Body of pancreas (tissue), 4 donors: ENCODE measurements around the gene BCOR. TPM values are rescaled to one million over a fixed set of nuclear protein-coding genes. Genes with fewer than 3 reads are reported as not detected.

Experiments
- ATAC-seq: fragments of 150-250 bp; one replicate; pipeline ENCODE4 v1.9.1; 2016
- DNase-seq, 4 donors: peaks; one replicate each; pipeline ENCODE4 v3.0.0-alpha.2; 2019
- H3K27ac ChIP-seq, 4 donors: fragments of 200-600 bp; sonication (generic); 1 replicate in 3 of 4; 2 replicates in 1 of 4; pipeline versions ENCODE4 v1.5.1 to v1.6.1; 2016 to 2019; ENCODE audit warnings: mild to moderate bottlenecking in 1 of 4, mixed read lengths in 1 of 4, moderate library complexity in 1 of 4
- H3K27me3 ChIP-seq, 2 donors: fragments of 200-600 bp; sonication (generic); one replicate each; pipeline ENCODE4 v1.6.0; 2016; ENCODE audit warnings: mild to moderate bottlenecking in 1 of 2
- H3K36me3 ChIP-seq, 2 donors: fragments of 200-600 bp; sonication (generic); replicated peaks in 1 of 2; 2 replicates each; pipeline ENCODE4 v1.5.1; 2016; ENCODE audit warnings: low read depth in 2 of 2; ENCODE audit not compliant: insufficient read depth in 1 of 2
- H3K4me1 ChIP-seq: fragments of 200-600 bp; sonication (generic); one replicate; pipeline ENCODE4 v1.6.0; 2016
- H3K4me3 ChIP-seq, 2 donors: fragments of 200-600 bp; sonication (generic); 1 replicate in 1 of 2; 2 replicates in 1 of 2; pipeline ENCODE4 v1.5.1; 2016 to 2019
- H3K9me3 ChIP-seq, 3 donors: fragments of 200-600 bp; sonication (generic); 1 replicate in 2 of 3; 2 replicates in 1 of 3; pipeline ENCODE4 v1.5.1; 2016
- POLR2A ChIP-seq, 3 donors: fragments of 450-650 bp; IDR thresholded peaks; one replicate each; pipeline ENCODE4 v1.6.1; 2016; ENCODE audit warnings: antibody characterized with exemption in 3 of 3, mild to moderate bottlenecking in 2 of 3
- WGBS, 2 donors: methylation state at CpG; one replicate each; pipeline ENCODE4 v1.1.5; 2017; 5-methylcytosine and 5-hydroxymethylcytosine counted together
- intact Hi-C: fragments of 100-400 bp; cut with DNase I; formaldehyde crosslinking; loops from one replicate; pipeline ENCODE4 v1.15.1; 2023
- total RNA-seq, 2 donors: library from RNA; depleted of rRNA; stranded (reverse); fragments of >200 nt; gene quantifications; one replicate each; pipeline ENCODE4 v1.1.0, GENCODE V29; 2016
- TF ChIP-seq, protein P1 (sequence below), 7 experiments: fragments of 450-650 bp in 4 of 7; fragments of 200-600 bp in 3 of 7; sonication (generic) in 3 of 7; IDR thresholded peaks; one replicate each; pipeline ENCODE4 v1.5.1; 2016 to 2019; ENCODE audit warnings: antibody characterized with exemption in 7 of 7

Gene BCOR
- total RNA-seq, 2 donors from 2014 or later, result 13.2 to 23.6 TPM

DNA sequence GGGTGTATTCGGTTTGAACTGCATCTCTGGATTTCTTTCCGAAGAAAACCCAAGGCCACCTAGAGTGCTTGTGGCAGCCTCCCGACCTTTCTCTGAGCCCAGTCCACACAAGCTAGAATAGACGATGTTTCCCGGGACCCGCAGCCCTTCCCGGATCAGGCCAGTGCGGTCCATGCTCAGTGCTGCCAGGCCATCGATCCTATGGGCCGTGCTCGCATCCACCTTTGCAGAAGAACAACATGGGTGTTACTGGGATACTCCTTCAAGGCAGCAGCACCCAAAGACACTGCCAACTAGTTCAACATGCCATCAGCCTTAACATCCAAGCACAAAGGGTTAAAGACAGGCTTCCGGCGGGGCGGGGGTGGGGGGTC lies 22.8 kb downstream of the BCOR start:
- no peak overlapping the region for H3K27ac ChIP-seq
- no peak for TF ChIP-seq POLR2A (IDR thresholded peaks at IDR 0.05)
- TF ChIP-seq, protein P1, sequence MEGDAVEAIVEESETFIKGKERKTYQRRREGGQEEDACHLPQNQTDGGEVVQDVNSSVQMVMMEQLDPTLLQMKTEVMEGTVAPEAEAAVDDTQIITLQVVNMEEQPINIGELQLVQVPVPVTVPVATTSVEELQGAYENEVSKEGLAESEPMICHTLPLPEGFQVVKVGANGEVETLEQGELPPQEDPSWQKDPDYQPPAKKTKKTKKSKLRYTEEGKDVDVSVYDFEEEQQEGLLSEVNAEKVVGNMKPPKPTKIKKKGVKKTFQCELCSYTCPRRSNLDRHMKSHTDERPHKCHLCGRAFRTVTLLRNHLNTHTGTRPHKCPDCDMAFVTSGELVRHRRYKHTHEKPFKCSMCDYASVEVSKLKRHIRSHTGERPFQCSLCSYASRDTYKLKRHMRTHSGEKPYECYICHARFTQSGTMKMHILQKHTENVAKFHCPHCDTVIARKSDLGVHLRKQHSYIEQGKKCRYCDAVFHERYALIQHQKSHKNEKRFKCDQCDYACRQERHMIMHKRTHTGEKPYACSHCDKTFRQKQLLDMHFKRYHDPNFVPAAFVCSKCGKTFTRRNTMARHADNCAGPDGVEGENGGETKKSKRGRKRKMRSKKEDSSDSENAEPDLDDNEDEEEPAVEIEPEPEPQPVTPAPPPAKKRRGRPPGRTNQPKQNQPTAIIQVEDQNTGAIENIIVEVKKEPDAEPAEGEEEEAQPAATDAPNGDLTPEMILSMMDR (IDR thresholded peaks at IDR 0.05), result no peak
- no peak for DNase-seq
- H3K27me3 ChIP-seq, result no peaks in the 10 kb centered on the region
- WGBS, 2 donors, result 93 to 96% methylated on average over 3 to 8 of the region's 14 CpGs
- no peak for ATAC-seq
- peaks cover 4% of the 10 kb centered on the region for H3K4me1 ChIP-seq
- no peaks in the 10 kb centered on the region for H3K9me3 ChIP-seq
- H3K4me3 ChIP-seq, result no peak overlapping the region
- intact Hi-C loops, result no loop called here
- peaks cover 0 to 4% of the 10 kb centered on the region in 2 donors for H3K36me3 ChIP-seq

DNA sequence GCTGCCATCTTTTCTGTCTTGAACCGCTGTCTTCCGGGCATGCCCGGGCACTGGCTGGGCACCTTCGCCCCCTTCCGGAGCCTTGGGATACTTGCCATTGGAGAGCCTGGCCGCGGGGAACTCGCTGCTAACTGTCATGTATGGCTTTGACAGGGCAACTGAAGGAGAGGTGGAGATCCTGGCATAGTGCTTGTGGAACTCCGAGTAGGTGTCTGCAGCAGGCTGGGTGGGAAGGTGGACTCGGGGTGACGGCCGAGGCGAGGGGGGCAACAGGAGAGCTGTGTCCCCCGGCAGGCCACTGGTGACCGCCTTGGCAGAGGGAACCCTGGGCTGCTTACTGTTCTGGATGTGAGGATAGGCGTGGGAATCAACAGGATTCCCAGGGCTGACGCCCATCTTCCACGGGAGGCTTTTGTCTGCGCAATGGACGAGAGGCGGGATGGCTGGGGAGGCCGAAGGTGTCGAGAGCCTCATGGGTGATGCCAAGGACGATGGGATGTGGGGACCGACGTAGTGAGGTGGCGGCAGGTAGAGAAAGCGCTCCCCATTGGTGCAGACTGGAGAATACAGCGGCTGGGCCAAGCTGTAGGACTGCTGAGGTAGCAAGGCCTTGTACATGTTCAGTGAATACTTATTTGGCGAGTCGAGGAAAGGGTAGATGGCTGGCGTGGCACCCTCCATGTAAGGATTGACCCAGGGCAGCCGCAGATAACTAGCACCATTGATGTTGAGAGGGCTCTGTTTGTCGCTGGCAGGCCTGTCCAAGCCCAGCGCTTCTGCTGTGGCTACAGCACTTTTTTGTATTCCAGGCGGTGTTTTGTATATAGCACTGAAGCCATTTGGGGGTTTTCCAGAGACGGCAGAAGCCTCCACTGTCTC lies 23.4 kb downstream of the BCOR start:
- TF ChIP-seq, protein P1 (IDR thresholded peaks at IDR 0.05), result no peak
- no peak for TF ChIP-seq POLR2A (IDR thresholded peaks at IDR 0.05)
- Histone ChIP-seq H3K27ac (no peak overlapping the region), H3K27me3 (no peaks in the 10 kb centered on the region), H3K4me3 (no peak overlapping the region), H3K36me3 (peaks cover 0 to 4% of the 10 kb centered on the region in 2 donors), H3K4me1 (peaks cover 4% of the 10 kb centered on the region), H3K9me3 (no peaks in the 10 kb centered on the region)
- ATAC-seq, result no peak
- 94 to 95% methylated on average over 17 to 24 of the region's 37 CpGs for WGBS, 2 donors
- no peak for DNase-seq
- intact Hi-C loops, result no loop called here

DNA sequence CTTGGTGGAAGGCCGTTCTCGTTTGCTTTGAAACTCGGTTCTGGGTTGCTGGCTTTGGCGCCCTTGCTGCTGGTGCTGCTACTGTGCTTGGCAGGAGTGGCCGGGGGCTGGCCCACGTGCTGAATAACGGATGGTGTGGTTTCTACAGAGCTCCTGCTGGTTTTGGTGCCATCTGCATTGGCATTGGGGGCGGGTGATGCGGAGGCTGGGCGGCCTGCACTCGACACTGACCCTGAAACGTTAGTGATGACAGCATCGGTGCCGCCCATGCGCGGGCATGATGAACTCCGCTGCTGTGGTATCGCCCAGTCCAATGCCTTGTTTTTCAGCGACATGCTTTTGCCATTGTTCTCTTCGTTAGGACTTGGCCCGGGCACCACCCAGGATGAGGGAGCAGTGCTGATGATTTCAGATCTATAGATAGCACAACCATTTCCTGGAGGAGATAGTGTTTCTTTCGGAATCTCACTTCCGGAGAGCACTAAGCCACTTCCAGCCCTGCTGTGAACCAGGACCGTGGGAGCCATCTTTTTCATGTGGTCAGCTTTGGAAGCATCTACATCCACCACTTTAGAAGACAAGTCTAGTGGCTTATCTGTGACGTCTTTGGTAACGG lies 24.2 kb downstream of the BCOR start:
- DNase-seq, result no peak
- H3K36me3 ChIP-seq, result peaks cover 0 to 4% of the 10 kb centered on the region in 2 donors

DNA sequence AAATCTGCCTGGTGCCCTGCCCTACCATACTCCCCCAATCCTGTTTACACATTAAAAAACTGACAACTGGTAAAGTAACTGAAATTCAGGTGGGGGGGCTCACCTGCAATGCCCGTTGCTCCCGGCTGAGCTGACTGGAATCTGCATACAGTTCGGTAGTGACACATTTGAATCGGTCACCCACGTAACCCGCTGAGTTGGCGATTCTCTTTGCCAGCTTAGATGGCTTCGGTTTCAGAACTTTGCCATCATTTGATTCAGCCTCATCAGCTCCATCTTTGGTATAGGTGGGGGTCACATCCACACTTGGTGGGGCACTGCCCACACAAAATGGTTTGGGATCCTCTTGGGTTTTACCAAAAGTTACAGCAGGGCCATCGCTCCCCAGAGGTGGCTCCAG lies 25.5 kb downstream of the BCOR start:
- DNase-seq (no peak), ATAC-seq (no peak)
- H3K27me3 ChIP-seq, result no peaks in the 10 kb centered on the region
- 97% methylated on average over 8 of the region's 9 CpGs; no CpG with 5 or more reads in 1 of the 2 donors for WGBS, 2 donors
- H3K4me3 ChIP-seq, result no peak overlapping the region
- intact Hi-C loops, result no loop called here
- peaks cover 4% of the 10 kb centered on the region for H3K4me1 ChIP-seq
- H3K27ac ChIP-seq, result no peak overlapping the region
- H3K36me3 ChIP-seq, result peaks cover 0 to 4% of the 10 kb centered on the region in 2 donors
- H3K9me3 ChIP-seq, result no peaks in the 10 kb centered on the region
- no peak for TF ChIP-seq POLR2A (IDR thresholded peaks at IDR 0.05)
- TF ChIP-seq, protein P1 (IDR thresholded peaks at IDR 0.05), result no peak

More for the DNA sequence above, 24.2 kb downstream of the BCOR start:
- H3K27me3 ChIP-seq, result no peaks in the 10 kb centered on the region
- 72 to 86% methylated on average over 7 to 12 of the region's 26 CpGs for WGBS, 2 donors
- no peak for ATAC-seq
- TF ChIP-seq, protein P1 (IDR thresholded peaks at IDR 0.05), result no peak
- TF ChIP-seq POLR2A (IDR thresholded peaks at IDR 0.05), result no peak
- intact Hi-C loops, result no loop called here
- peaks cover 4% of the 10 kb centered on the region for H3K4me1 ChIP-seq
- H3K4me3 ChIP-seq, result no peak overlapping the region
- H3K27ac ChIP-seq, result no peak overlapping the region
- no peaks in the 10 kb centered on the region for H3K9me3 ChIP-seq
